Mesenchymal stem cell (in vitro differentiated cells and primary cell): ENCODE data around the gene MGAM2.

Experiments used
- DNase-seq: peaks from one replicate; pipeline ENCODE4 v3.0.0-alpha.2; 2013
- H2AFZ ChIP-seq: one replicate; pipeline ENCODE4 v1.6.1; 2013; ENCODE audit warnings: low read depth, mild to moderate bottlenecking, control low read depth, inconsistent platforms, low read length, moderate library complexity
- H2AK5ac ChIP-seq: 2 replicates; pipeline ENCODE4 v1.6.1; 2013; ENCODE audit warnings: low read length, moderate library complexity, mild to moderate bottlenecking, inconsistent platforms; ENCODE audit not compliant: severe bottlenecking
- H2BK120ac ChIP-seq: one replicate; pipeline ENCODE4 v1.6.1; 2013; ENCODE audit warnings: low read depth, mild to moderate bottlenecking, inconsistent platforms, low read length, moderate library complexity
- H2BK12ac ChIP-seq, 2 experiments: one replicate each; pipeline ENCODE4 v1.6.1; 2013; ENCODE audit warnings: inconsistent platforms in 2 of 2, low read length in 2 of 2, mild to moderate bottlenecking in 2 of 2, moderate library complexity in 2 of 2, control low read depth in 1 of 2
- H2BK15ac ChIP-seq: one replicate; pipeline ENCODE4 v1.6.1; 2013; ENCODE audit warnings: mild to moderate bottlenecking, low read depth, inconsistent platforms; ENCODE audit not compliant: poor library complexity, severe bottlenecking
- H2BK5ac ChIP-seq: 2 replicates; pipeline ENCODE4 v1.6.1; 2013; ENCODE audit warnings: low read depth, mild to moderate bottlenecking, low read length, control low read depth, inconsistent platforms; ENCODE audit not compliant: poor library complexity, severe bottlenecking
- H3K14ac ChIP-seq, 2 experiments: one replicate each; pipeline ENCODE4 v1.6.1; 2013; ENCODE audit warnings: inconsistent platforms in 2 of 2, low read length in 2 of 2, control low read depth in 1 of 2, mild to moderate bottlenecking in 1 of 2, moderate library complexity in 1 of 2
- H3K18ac ChIP-seq, 2 experiments: one replicate each; pipeline ENCODE4 v1.6.1; 2013; ENCODE audit warnings: inconsistent platforms in 2 of 2, low read length in 2 of 2, control low read depth in 1 of 2, low read depth in 1 of 2, mild to moderate bottlenecking in 1 of 2
- H3K23ac ChIP-seq, 2 experiments: one replicate each; pipeline ENCODE4 v1.6.1; 2013; ENCODE audit warnings: inconsistent platforms in 2 of 2, low read length in 2 of 2, mild to moderate bottlenecking in 2 of 2, moderate library complexity in 2 of 2, control low read depth in 1 of 2
- H3K27ac ChIP-seq: 2 replicates; pipeline ENCODE4 v1.5.1; 2013; ENCODE audit warnings: mild to moderate bottlenecking, moderate library complexity, low read length, control low read depth, inconsistent platforms; ENCODE audit not compliant: poor library complexity, severe bottlenecking
- H3K27me3 ChIP-seq, 2 experiments: 2 replicates each; pipeline versions ENCODE4 v1.6.1 to v1.7.0; 2013; ENCODE audit warnings: low read length in 2 of 2, mild to moderate bottlenecking in 2 of 2, moderate library complexity in 2 of 2, control low read depth in 1 of 2, inconsistent platforms in 1 of 2; ENCODE audit not compliant: control insufficient read depth in 1 of 2, insufficient read depth in 1 of 2
- H3K36me3 ChIP-seq, 2 experiments: 2 replicates each; pipeline versions ENCODE4 v1.6.1 to v1.7.0; 2013; ENCODE audit warnings: low read length in 2 of 2, control low read depth in 1 of 2, inconsistent platforms in 1 of 2, low read depth in 1 of 2, mild to moderate bottlenecking in 1 of 2; ENCODE audit not compliant: insufficient read depth in 2 of 2, control insufficient read depth in 1 of 2
- H3K4ac ChIP-seq, 2 experiments: one replicate each; pipeline ENCODE4 v1.6.1; 2013; ENCODE audit warnings: inconsistent platforms in 2 of 2, low read length in 2 of 2, mild to moderate bottlenecking in 2 of 2, moderate library complexity in 2 of 2, control low read depth in 1 of 2, low read depth in 1 of 2
- H3K4me1 ChIP-seq: 2 replicates; pipeline ENCODE4 v1.6.1; 2013; ENCODE audit warnings: low read depth, low read length, control low read depth; ENCODE audit not compliant: control insufficient read depth, insufficient read depth
- H3K4me2 ChIP-seq: 2 replicates; pipeline ENCODE4 v1.6.1; 2013; ENCODE audit warnings: low read length, mild to moderate bottlenecking, inconsistent platforms; ENCODE audit not compliant: poor library complexity, severe bottlenecking
- H3K4me3 ChIP-seq, 2 experiments: 2 replicates each; pipeline versions ENCODE4 v1.5.1 to v1.7.0; 2013; ENCODE audit warnings: low read length in 2 of 2, mild to moderate bottlenecking in 2 of 2, control low read depth in 1 of 2, low read depth in 1 of 2; ENCODE audit not compliant: insufficient read depth in 1 of 2
- H3K79me1 ChIP-seq: replicated peaks from 2 replicates; pipeline ENCODE4 v1.6.1; 2013; ENCODE audit warnings: mild to moderate bottlenecking, control low read depth, low read length, inconsistent platforms; ENCODE audit not compliant: poor library complexity, severe bottlenecking
- H3K9ac ChIP-seq: 2 replicates; pipeline ENCODE4 v1.7.0; 2013; ENCODE audit warnings: mild to moderate bottlenecking, low read length, moderate library complexity
- H3K9me3 ChIP-seq: 2 replicates; pipeline ENCODE4 v1.7.0; 2013; ENCODE audit warnings: mild to moderate bottlenecking, low read length; ENCODE audit not compliant: control insufficient read depth
- H4K8ac ChIP-seq: one replicate; pipeline ENCODE4 v1.6.1; 2013; ENCODE audit warnings: inconsistent platforms, mild to moderate bottlenecking, low read length, moderate library complexity
- H4K91ac ChIP-seq: one replicate; pipeline ENCODE4 v1.6.1; 2013; ENCODE audit warnings: mild to moderate bottlenecking, low read length, inconsistent platforms
- WGBS: methylation state at CpG from one replicate; pipeline ENCODE4 v1.1.7; 2013; ENCODE audit warnings: mixed read lengths; 5-methylcytosine and 5-hydroxymethylcytosine counted together

Gene MGAM2

GRCh38 chr7:142231716-142232115 is 120.2 kb downstream of the MGAM2 start:
- DNase-seq: no peak
- Histone ChIP-seq H3K14ac (no peak overlapping the region), H3K27ac (no peak overlapping the region), H2BK5ac (no peak overlapping the region), H3K4me3 (no peak overlapping the region), H3K79me1 (no peaks in the 10 kb centered on the region), H3K4me2 (no peak overlapping the region), H3K18ac (no peak overlapping the region), H2BK12ac (no peak overlapping the region), H3K4me1 (no peaks in the 10 kb centered on the region), H3K23ac (no peak overlapping the region), H2AFZ (no peak overlapping the region), H3K4ac (no peak overlapping the region), H2BK120ac (no peak overlapping the region), H3K36me3 (no peaks in the 10 kb centered on the region), H3K9me3 (no peaks in the 10 kb centered on the region), H2AK5ac (no peak overlapping the region), H3K9ac (no peak overlapping the region), H2BK15ac (no peak overlapping the region), H4K91ac (no peak overlapping the region), H4K8ac (no peak overlapping the region), H3K27me3 (no peaks in the 10 kb centered on the region)
- WGBS: 32% methylated on average over 7 of the region's 7 CpGs

GRCh38 chr7:142240546-142240945 is 129.0 kb downstream of the MGAM2 start:
- no peak overlapping the region for H3K18ac ChIP-seq
- H3K36me3 ChIP-seq: no peaks in the 10 kb centered on the region
- H3K9ac ChIP-seq: no peak overlapping the region
- no peak overlapping the region for H3K27ac ChIP-seq
- H4K8ac ChIP-seq: no peak overlapping the region
- no peak overlapping the region for H2BK120ac ChIP-seq
- no peak overlapping the region for H3K4ac ChIP-seq
- H2AK5ac ChIP-seq: no peak overlapping the region
- H3K14ac ChIP-seq: no peak overlapping the region
- H2BK5ac ChIP-seq: no peak overlapping the region
- peaks cover 4% of the 10 kb centered on the region for H3K9me3 ChIP-seq
- H2BK15ac ChIP-seq: no peak overlapping the region
- no peaks in the 10 kb centered on the region for H3K4me1 ChIP-seq
- no peak overlapping the region for H4K91ac ChIP-seq
- 40% methylated on average over 3 of the region's 4 CpGs for WGBS
- no peak overlapping the region for H2BK12ac ChIP-seq
- H3K79me1 ChIP-seq: no peaks in the 10 kb centered on the region
- no peak overlapping the region for H2AFZ ChIP-seq
- no peak overlapping the region for H3K23ac ChIP-seq
- H3K4me2 ChIP-seq: no peak overlapping the region
- H3K27me3 ChIP-seq: no peaks in the 10 kb centered on the region
- no peak for DNase-seq
- H3K4me3 ChIP-seq: no peak overlapping the region

DNA sequence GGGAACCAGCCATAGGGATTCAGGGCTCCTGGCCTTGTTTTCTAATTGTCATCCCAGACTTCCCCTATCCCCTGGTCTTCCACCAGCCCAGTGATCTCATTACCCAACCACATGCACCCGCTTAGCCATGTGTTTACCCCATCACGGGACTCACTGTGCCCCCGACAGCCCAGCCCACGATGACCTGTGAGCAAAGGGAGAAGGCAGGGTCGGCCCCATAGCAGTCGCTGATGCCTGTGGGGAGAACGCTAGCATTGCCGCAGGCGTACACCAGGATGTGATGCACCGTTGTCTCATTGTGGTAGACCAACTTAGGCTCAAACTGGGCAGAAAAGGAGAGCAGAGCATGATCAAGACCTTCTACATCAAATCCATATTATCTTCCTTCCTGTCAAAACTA is 132.3 kb downstream of the MGAM2 start:
- Histone ChIP-seq H3K9ac (no peak overlapping the region), H4K8ac (no peak overlapping the region), H3K4me3 (no peak overlapping the region), H2AK5ac (no peak overlapping the region), H3K23ac (no peak overlapping the region), H3K36me3 (no peaks in the 10 kb centered on the region), H2BK15ac (no peak overlapping the region), H4K91ac (no peak overlapping the region), H2BK120ac (no peak overlapping the region), H3K4me1 (no peaks in the 10 kb centered on the region), H3K27me3 (no peaks in the 10 kb centered on the region), H2BK12ac (no peak overlapping the region), H2AFZ (no peak overlapping the region), H3K4me2 (no peak overlapping the region), H3K9me3 (peaks cover 4% of the 10 kb centered on the region), H3K14ac (no peak overlapping the region), H3K27ac (no peak overlapping the region), H3K18ac (no peak overlapping the region), H3K79me1 (no peaks in the 10 kb centered on the region), H3K4ac (no peak overlapping the region), H2BK5ac (no peak overlapping the region)
- WGBS: 75% methylated on average over 10 of the region's 10 CpGs
- DNase-seq: no peak

DNA sequence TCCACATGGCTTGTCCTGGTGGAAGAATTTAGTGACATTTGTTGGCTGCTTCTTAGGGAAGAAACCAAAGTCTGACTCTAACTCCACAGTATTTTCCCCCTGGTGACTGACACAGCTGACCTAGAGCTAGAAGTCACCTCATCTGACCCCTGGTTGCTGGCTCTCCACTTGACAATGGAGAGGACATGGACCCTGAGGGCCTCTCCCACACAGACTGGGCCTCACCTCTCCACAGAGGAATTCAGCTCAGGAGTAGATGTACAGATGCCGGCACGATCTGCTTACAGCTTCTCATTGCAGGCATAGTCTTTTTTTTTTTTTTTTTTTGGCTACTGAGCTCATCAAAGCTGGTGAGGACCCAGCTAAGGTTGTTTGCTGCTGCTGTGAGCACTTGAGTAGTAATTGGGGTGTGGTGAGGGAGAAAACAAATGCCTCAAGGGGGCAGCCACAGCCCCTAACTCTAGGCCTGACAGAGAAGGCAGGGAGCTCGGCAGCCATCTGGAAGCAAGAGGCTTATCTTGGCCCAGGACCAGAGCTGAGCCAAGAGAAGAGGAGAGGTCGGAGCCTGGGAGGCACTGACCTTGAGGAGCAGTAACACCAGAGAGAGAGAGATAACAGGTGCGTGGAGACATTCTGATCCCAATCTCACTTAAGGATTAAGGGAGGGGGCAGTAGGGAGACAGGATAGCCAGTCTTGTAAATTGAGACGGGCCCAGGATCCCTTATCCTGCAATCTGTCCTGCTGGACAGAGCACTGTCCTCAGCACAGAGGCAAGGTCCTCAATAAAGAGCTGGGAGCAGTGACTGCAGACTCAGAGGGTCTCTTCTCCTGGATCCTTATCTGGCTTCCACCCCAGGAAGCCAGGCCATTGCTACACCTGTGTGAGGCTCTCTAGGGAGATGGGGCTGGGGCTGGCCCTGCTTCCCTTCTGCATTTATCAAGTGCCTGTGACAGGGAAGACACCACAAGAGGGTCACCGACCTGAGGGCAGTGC is 136.9 kb downstream of the MGAM2 start:
- Histone ChIP-seq H2BK12ac (no peak overlapping the region), H2BK15ac (no peak overlapping the region), H3K9ac (no peak overlapping the region), H4K8ac (no peak overlapping the region), H2AFZ (no peak overlapping the region), H3K23ac (no peak overlapping the region), H3K18ac (no peak overlapping the region), H3K4me3 (no peak overlapping the region), H3K14ac (no peak overlapping the region), H3K79me1 (no peaks in the 10 kb centered on the region), H3K4ac (no peak overlapping the region), H2BK5ac (no peak overlapping the region), H3K27me3 (no peaks in the 10 kb centered on the region), H3K4me1 (no peaks in the 10 kb centered on the region), H3K9me3 (no peaks in the 10 kb centered on the region), H3K36me3 (no peaks in the 10 kb centered on the region), H3K27ac (no peak overlapping the region), H3K4me2 (no peak overlapping the region), H4K91ac (no peak overlapping the region), H2BK120ac (no peak overlapping the region), H2AK5ac (no peak overlapping the region)
- WGBS: 60% methylated on average over 7 of the region's 7 CpGs
- no peak for DNase-seq
